ENCODE data around the gene DLG2.

DLG2 gene

DNA sequence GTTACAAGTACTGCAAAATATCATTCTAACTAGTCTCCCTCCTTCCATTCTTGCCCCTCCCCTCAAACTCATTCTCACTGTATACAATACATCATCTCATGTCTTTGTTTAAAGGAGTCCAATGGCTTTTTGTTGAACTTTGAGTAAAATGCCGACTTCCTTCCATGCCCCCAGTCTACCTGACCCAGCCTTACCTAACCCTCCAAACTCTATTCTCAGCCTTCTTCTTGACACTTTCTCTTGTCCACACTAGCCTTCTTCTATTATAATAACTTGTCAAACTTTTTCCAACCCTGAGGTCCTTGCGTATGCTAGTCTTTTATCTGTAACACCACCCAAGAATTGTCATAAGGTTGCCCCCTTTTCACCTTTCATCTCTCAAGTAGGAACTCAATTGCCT lies 1329.6 kb downstream of the DLG2 start:
- DNase-seq: no peak

DNA sequence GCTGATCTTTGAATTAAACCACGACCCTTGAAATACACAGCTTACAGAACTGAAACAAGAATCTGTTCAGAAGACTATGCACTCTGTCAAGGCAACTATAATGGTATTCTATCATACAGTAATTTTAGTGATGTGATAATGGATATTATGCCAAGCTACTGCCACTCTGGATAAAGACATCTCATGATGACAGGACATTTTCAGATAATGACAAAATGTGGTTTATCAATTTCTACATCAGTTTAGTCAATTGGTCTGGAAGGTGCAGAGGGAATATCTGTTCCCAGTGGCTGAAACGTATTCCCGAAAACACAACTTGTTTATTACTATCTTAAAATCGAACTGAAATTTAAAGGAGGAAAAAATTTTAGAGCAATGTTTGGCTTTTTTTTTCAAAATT lies 1331.3 kb downstream of the DLG2 start:
- DNase-seq: no peak

DNA sequence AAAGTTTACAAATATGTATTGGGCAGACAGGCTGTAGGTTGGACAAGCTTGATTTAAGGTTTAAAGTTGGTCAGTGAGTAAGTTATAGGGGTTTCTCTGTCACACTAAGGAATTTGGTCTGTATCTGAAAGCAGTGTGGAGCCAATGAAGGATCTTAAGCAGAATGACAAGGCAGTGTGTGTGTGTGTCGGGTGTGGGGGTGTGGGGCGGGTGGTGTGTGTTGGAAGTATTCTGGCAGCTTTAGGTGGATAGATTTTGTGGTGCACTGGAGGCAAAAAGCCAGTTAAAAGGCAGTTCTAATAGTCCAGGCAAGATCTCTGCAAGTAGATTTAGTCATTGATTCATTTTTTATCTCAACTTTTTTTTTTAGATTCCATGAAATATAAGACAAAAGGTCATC lies 1334.2 kb downstream of the DLG2 start:
- DNase-seq: no peak

DNA sequence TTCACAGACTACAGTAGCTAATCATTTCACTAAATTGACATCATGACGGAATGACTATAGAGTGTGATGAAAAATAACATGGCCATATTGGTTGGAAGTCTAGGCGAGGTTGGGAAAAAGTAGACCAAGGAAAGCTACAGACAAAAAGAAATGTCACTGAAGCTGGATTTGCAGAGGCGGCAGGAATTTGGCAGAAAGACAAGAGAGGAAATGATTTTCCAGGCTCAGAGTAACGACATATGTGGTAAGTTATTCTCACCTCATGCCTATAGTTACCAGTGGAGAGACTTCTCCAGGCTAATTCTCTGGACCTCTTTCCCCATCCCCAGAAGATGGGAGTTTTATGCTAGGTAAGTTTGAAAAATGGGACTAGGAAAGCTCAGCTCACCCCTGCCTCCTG lies 1335.1 kb downstream of the DLG2 start:
- DNase-seq: no peak

DNA sequence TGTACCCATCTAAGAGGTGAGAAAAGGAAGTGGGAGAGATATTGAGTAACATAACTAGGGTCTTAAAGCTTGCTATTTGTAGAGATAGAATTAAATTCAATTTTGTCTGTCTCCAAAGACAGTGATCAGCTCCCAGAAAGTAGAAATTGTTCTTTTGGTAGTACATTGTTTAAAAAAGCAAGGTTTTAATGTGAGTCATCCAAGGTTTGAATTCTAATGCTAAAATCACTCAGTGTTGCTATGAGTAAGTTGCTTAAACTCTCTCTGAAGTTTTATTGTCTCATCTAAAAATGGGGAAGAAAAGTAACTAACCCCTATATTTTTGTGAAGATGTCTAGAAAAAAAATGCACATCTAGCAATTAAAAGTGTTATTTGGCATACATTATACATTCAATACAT lies 1336.5 kb downstream of the DLG2 start:
- DNase-seq: no peak

DNA sequence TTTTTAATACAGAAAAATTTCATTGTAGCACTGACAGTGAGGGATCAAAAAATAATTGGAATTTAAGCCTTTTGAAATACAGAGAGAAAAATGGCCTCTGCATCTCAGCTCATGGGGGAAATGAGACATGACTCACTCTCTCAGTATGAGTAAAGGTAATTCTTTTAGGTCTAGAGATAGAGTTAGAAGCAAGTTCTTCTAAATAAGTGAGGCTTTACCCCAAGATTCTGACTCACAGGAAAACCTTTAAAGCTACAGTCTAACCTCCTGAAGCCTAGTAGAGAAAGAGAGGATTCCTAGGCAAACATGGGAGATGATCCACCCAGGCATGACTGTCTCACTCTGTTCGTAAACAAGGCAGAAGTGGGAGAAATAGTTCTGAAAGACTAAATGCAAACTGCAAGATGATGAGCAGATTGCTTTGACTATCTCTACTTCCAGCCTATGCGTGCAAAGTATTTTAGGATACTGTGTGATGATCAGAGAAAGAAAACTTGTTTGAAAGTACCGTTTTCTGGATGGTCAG lies 1337.7 kb downstream of the DLG2 start:
- DNase-seq: no peak

DNA sequence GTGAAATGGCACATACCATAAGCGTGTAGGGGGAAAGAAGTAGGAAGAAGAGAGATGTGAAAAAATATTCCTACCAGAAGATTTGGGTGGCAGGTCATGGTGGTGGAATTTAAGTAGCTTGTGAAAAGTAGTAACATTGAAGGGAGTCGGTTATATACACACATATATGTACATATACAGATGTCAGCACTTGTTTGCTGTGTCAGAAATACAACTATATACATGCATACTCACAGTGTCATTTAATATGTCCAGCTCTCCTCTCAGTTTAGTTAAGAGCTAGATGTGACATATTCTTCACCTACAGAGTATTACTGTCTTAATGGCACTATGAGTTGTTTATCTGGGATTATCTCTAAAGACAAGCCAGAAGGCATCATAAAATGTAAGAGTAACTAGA lies 1353.6 kb downstream of the DLG2 start:
- DNase-seq: no peak

DNA sequence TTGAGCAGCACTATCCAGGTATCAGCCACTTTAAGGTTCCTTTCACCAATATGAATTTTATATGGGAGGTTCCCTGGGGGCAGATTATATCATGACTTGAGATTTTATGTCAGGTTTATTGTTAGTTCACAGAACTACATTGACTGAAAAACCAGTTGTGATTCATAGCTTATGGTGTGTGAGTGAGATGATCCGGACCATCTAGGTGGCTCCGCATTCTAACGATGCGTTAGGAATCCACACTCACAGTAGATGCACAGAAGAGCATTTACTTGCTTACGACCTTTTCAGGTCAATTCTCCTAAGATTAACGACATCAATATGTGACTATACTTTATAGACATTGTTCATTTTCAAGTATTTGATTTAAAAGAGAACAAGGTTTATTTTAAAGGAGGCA lies 1356.7 kb downstream of the DLG2 start:
- DNase-seq: no peak

DNA sequence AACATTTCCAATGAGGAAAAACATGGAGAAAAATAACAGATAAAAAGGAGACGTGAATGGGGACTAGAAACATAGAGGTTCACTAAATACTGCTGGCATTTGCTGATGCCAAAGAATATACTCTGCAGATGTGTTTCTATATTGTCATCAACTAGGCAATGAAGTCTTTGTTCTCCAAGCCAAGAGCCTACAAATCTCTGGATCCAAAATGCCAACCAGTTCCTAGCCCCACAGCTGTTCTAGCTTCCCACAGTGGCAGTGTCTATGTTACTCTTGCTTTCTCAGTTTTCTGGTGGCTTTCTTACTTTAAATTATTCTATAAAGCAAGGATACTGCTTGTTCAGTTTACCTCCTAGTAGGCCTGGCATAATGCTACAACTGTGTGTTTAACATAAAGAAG lies 1363.1 kb downstream of the DLG2 start:
- no peak for DNase-seq

DNA sequence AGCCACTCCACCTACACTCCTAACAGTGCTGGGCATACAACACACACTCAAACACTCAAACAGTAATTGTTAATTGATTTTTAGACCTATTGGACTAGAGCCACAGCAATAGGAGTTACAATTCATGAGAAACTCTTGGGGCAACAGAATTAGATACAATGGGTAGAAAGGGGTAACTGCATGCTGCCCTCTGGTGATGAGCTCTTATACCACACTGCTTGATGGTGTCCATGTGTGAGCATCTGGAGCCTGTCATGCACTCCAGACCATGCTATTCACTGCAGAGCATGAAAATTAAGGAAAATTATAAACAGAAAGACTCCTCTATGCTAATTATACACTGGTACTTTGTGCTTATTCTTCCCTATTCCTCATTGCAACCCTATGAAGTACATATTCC lies 1365.4 kb downstream of the DLG2 start:
- no peak for DNase-seq

DNA sequence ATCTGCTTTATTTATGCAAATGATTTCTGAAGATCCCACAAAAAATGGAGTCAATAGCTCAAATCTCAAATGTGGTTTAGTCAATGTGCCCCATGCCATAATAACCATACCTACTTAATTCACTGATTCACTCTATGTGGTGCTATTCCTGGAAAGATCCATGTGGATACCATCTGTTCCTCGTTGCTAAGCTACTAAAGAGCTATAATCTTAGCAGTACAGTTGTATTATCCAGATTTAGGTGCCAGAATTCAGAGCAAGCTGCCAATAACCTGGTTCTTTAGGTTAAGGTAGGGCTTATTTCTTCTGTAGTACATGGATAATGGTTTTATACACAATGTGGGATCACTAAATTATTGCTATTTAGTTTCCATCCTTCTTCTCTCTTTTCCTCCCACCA lies 1366.3 kb downstream of the DLG2 start:
- DNase-seq: no peak

DNA sequence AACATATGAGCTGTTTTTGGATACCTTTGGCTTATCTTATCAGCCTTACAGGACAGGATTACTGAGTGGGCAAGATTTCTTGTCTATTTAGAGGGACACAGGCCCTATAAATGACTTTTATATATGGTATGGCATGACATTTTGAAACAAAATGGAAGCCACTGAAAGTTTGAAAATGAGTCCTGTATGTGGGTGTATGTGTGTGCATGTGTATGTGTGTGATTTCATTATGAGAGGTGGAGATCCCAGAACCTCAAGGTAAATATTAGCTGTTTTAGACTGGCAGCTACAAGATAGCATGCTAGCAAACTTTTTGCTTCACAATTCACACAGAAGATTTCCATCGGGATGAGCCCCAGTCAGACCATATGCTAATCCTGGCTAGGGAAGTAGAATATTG lies 1370.5 kb downstream of the DLG2 start:
- DNase-seq: no peak

DNA sequence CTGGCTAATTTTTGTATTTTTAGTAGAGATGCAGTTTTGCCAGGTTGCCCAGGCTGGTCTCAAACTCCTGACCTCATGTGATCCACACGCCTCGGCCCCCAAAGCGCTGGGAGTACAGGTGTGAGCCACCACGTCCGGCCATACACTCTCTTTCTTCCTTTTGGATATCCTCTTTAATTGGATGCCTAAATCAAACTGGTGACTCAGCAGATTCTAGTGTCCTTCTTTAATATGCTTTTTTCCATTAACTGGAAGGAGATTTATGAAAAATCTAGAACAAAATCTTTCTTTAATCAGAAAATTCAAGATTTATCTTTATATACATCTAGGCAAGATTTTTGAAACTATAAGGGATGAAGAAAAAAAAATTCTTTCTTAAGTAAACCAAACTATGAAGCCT lies 1371.7 kb downstream of the DLG2 start:
- no peak for DNase-seq

DNA sequence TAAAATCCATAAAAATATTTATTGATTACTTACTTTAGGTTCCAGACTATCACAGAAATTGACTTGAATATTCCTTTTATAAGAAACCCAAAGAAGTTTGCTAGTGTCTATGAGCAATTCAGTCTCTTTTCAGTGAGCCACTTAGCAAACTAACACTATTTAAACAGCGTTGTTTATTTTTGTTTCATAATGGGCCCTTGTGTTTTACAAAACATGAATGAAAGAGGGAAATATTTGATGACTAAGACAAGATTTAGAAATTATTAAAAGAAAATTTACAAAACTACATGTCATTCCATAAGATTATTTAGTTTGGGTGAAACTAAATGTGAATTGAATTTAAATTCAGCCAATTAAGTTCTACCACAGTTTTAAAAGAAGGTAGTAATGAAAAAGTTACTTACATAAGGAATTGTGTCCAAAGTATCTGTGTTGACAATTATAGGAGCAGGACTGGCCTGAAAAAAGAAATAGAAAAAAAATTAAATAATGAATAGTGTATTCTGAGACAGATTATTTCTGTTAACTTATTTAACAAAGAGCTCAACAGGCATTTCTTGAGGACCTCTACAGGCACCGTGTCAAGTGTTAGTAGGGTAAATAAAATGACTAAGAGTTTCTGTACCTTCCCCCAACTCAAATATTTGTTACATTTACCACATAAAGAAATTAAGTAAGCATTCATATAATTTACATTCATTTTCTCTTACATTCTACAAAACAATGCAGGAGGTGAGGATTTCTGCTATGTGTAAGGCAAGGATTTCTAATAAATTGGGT lies 1376.1 kb downstream of the DLG2 start:
- DNase-seq: no peak

DNA sequence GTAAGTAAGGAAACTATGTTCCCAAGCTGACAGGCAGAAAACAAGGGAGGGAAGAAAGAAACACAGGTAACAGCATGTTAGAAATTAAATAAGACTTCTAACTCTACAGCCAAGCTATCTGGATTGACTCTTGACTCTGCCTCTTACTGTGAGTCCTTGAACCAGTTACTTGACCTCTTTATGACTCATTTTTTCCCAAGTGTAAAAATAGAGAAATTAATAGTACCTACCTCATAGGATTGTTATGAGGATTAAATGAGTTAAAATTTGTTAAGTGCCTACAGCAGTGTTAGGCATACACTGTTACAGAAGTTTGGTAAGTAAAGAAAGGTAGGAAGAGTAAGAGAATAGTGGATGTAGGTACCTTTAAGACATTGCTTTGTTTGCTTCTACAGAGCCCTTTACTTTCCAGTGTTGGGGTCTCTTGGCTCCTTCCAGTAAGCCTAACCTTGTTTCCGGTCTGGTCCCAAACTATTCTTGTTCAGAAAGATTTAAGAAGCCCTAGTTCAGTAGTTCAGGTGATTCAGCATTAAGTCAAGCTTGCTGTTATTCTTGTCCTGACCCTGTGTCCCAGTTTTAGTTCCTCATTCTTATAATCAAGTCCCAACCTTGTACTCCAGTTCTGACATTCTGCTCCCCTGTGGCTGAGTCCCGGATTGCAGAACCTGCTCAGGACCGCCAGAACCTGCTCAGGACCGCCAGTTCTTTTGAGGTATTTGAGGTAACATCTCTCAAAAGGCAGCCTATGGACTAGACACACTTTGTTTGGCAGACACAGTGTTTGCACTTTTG lies 1377.6 kb downstream of the DLG2 start:
- DNase-seq: no peak

DNA sequence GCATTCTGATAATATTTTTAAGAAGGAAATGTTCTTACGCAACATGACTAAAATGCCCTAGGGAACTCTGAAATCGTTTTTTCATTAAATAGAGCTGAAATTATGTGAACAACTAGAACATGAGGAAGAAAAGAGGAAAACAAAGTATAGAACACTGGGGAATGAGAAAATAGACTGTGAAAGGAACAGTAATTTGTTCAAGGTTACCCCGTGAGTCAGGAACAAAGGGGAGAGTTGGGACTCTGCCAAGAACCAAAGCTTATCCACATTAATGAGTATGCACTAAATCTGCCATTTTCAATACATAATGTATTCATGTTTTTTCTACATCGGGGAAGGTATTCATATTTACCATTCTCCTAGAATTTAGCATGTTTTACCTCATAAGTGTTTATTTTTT lies 1379.2 kb downstream of the DLG2 start:
- DNase-seq: no peak

DNA sequence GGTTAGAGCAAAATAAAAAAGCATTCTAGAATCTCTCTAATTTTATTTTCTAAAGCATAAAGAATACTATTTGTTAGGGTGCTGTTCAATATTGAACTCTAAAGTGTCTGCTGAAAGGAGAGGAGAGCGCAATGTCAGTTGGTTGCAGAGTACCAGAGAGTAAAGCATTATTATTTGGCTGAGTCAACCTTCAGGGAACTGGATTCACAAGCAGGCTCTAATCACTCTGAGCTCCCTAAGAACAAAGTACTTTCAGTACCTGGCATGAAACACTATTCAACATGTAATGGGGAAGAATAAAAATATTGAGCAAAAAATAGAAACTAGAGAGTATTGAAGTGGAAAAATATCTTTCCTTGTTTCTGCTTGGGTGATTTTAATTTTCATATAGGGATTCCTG lies 1380.0 kb downstream of the DLG2 start:
- no peak for DNase-seq

DNA sequence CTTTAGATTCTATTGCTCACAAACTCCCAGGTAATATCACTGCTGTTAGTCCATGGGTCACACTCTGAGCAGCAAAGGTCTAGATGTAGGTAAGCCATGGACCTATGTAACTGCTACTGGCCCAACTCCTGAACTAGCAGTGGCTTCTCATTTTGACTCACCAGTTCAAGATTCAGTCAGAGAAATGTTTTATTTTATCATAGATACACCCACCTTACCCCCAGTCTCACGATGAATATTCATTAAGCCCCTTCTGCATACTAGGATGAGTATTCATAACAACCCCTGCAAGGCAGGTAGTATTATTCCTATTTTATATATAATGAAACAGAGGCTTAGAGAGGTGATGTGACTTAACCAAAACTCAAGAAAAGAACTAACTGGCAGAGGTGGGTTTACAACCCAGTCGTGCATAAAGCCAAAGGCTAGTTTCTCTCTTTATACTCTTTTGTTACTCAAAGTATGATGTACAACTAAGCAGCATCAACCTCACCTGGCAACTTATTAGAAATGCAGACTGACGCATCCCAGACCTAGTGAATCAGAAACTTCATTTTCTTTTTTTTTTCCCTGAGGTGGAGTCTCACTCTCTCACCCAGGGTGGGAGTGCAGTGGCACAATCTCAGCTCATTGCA lies 1383.4 kb downstream of the DLG2 start:
- DNase-seq: no peak

DNA sequence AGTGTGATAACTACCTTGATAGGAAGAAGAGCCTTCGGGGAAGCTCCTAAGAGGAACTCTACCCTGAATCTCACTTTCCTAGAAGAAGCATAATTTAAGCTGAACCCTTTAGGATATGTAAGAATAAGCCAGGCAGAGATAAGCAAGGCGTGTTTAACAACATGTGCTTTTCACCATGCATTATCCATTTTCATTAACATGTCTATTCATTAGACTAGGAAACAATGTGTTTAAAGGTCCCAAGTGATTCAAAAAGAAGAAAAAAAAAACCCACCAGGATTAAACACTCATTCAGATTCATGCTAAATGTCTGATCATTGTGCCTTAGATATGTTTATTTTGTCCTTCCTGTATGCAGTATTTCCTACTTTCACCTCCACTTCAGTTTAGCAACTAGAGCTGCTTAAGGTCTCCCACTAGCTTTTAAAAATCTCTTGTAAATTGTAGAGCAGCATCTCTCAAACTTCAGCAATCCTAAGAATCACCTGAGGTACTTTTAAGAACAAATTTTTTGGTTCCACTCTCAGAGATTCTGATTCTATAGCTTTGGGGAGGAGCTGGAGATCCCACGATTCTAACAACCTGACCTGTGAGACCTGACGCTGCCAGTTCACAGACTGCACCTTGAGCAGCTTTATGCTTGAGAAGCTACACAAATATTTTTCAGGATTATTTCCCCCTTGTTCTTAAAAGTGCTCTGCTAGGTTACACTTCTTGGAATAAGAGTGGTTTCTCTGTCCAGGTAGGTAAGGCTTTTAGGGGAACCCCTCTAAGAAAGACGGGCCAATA lies 1385.6 kb downstream of the DLG2 start:
- DNase-seq: no peak

DNA sequence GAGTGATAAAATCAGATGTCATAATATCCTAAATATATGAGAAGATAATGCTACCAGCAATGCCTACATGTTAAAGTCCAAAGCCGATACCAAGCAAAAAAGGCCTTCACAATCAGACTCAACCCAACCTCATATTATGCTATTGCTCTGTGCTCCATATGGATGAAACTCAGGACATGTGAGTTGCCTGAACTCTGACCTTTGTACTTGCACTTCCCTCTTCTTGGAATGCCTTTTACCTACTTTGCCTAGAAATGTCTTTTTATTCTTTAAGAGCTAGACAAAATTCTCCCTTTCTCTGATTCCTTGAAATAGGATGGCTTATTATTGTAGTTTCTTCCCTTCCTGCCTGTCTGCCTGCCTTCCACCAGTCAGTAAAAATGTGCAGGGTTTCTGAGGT lies 1386.3 kb downstream of the DLG2 start:
- DNase-seq: no peak

DNA sequence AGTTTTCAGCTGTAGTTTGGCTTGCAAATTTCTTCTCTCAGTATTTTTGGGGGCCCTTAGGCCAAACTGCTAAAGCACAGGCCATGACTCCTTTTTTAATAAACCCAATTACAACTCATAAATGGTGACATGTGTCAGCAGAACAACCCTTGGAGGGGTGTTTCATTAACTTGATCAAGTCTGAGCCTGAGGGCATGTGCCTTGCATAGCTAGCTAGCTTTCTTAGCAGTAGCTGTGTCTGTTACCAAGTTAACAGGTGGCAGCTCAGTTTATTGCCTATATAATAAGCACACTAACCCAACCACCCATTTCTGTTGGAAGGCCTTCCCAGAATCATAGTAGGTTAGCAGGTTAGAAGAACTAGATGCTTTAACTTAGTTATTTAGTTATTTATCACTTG lies 1390.7 kb downstream of the DLG2 start:
- DNase-seq: no peak

DNA sequence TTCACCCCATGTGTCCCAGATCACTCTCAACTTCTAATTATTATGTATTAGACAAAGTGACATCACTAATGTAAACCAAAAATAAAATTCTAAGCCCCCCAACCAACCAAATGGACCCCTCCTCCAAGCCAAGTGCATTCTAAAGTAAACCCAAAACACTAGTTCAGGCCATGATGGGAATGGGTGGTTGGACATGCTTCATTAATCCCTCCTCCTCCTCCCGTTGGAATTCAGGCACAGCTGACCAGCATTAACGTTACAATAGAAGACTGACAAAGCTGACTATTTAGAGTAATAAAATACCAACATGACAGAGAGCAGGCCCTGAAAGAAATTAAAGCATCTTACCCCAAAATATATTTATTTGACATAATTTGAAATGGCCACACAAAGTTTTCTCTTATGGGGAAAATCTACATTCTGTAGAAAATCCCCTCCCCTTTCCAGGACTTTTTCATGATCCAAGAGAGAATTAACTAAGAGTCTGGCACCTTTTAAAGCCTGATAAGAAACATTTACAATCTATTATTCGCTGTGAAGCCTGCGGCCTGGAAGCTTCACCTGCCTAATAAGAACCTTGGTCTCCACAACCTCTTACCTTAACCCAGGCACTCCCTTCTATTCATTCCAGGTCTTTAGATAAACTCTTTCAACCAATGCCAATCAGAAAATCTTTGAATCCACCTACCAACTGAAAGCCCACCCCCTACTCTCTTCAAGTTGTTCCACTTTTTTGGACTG lies 1392.5 kb downstream of the DLG2 start:
- no peak for DNase-seq
